ENCODE results near the gene KLHL35. TPM values are rescaled to one million over a fixed set of nuclear protein-coding genes. Genes with fewer than 3 reads are reported as not detected.

KLHL35 gene
- total RNA-seq, 4 donors from 2014 or later = 2.5 TPM; not detected in 3

DNA sequence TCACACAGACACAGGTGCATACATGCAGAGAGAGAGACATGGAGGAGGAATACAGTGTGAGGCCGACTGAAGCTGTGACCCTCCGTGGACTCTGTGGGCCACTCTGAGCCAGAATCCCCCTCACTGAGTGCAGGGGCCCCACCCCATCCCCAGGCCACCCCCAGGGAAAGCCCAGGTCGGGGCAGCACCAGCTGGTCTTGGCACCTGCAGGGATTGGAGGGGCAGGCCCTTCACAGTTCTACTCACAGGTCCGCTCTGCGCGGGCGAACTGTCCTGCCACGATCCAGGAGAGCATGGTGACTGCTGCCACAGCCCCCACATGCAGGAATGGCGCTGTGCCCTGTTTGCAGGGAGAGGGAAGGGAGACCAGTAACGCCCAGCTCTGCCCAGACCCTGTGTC is 16.3 kb upstream of the KLHL35 start:
- TF ChIP-seq, protein P1, sequence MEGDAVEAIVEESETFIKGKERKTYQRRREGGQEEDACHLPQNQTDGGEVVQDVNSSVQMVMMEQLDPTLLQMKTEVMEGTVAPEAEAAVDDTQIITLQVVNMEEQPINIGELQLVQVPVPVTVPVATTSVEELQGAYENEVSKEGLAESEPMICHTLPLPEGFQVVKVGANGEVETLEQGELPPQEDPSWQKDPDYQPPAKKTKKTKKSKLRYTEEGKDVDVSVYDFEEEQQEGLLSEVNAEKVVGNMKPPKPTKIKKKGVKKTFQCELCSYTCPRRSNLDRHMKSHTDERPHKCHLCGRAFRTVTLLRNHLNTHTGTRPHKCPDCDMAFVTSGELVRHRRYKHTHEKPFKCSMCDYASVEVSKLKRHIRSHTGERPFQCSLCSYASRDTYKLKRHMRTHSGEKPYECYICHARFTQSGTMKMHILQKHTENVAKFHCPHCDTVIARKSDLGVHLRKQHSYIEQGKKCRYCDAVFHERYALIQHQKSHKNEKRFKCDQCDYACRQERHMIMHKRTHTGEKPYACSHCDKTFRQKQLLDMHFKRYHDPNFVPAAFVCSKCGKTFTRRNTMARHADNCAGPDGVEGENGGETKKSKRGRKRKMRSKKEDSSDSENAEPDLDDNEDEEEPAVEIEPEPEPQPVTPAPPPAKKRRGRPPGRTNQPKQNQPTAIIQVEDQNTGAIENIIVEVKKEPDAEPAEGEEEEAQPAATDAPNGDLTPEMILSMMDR (IDR thresholded peaks at IDR 0.05) = no peak
- TF ChIP-seq POLR2A (IDR thresholded peaks at IDR 0.05) = no peak
- Histone ChIP-seq H3K4me3 (no peak overlapping the region), H3K27me3 (no peaks in the 10 kb centered on the region), H3K9me3 (no peaks in the 10 kb centered on the region), H3K27ac (no peak overlapping the region), H3K4me1 (no peaks in the 10 kb centered on the region), H3K36me3 (no peaks in the 10 kb centered on the region)
- DNase-seq = no peak
- intact Hi-C loops (cut with DNase I; ENCODE audit: low total_unique reads) = no loop called here

- intact Hi-C loops (cut with DNase I; ENCODE audit: low total_unique reads) = no loop called here
- Histone ChIP-seq H3K27me3 (no peaks in the 10 kb centered on the region), H3K36me3 (no peaks in the 10 kb centered on the region), H3K4me3 (no peak overlapping the region), H3K9me3 (no peaks in the 10 kb centered on the region), H3K4me1 (no peaks in the 10 kb centered on the region), H3K27ac (no peak overlapping the region)
- no peak for DNase-seq
- TF ChIP-seq POLR2A (IDR thresholded peaks at IDR 0.05) = no peak
- TF ChIP-seq, protein P1 (IDR thresholded peaks at IDR 0.05) = no peak
Measured at GRCh38 chr11:75447415-75447814, 14.4 kb upstream of the KLHL35 start.

- peak; percentile 75 to 77 for DNase-seq
- no peaks in the 10 kb centered on the region for H3K36me3 ChIP-seq
- no peak overlapping the region for H3K4me3 ChIP-seq
- no peaks in the 10 kb centered on the region for H3K27me3 ChIP-seq
- H3K27ac ChIP-seq = no peak overlapping the region
- TF ChIP-seq, protein P1 (IDR thresholded peaks at IDR 0.05) = peak; percentile 93 to 99 (median 97)
- TF ChIP-seq POLR2A (IDR thresholded peaks at IDR 0.05) = no peak
- intact Hi-C loops (cut with DNase I; ENCODE audit: low total_unique reads) = loop anchor here (2.0 kb wide), 1 partner anchor 87 kb away; no protein-coding TSS in a partner anchor
- no peaks in the 10 kb centered on the region for H3K4me1 ChIP-seq
- H3K9me3 ChIP-seq = no peaks in the 10 kb centered on the region
Measured at GRCh38 chr11:75445315-75445953, 12.4 kb upstream of the KLHL35 start.

DNA sequence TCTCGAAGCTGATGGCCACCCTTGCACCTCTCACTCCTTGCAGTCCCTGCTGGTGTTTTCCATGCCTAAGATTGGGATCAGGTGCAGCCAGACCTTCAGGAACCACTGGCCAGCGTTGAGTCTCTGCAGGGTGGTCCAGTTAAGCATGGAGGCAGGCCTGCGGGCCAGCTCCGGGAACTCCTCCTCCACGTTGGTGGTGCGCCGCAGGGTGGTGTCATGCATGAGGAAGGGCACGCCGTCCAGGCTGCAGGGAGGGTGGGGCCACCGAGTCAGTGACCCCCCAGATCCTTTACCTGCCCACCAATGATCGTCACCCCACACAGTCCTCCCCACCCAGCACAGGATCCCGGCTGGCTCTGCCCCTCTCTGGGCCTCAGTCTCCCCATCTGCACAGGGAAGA is 10.0 kb upstream of the KLHL35 start:
- intact Hi-C loops (cut with DNase I; ENCODE audit: low total_unique reads) = no loop called here
- H3K27me3 ChIP-seq = no peaks in the 10 kb centered on the region
- no peak overlapping the region for H3K4me3 ChIP-seq
- TF ChIP-seq POLR2A (IDR thresholded peaks at IDR 0.05) = no peak
- TF ChIP-seq, protein P1 (IDR thresholded peaks at IDR 0.05) = no peak
- H3K36me3 ChIP-seq = no peaks in the 10 kb centered on the region
- no peak for DNase-seq
- no peak overlapping the region for H3K27ac ChIP-seq
- no peaks in the 10 kb centered on the region for H3K4me1 ChIP-seq
- no peaks in the 10 kb centered on the region for H3K9me3 ChIP-seq

- no peaks in the 10 kb centered on the region for H3K27me3 ChIP-seq
- no peak for TF ChIP-seq POLR2A (IDR thresholded peaks at IDR 0.05)
- TF ChIP-seq, protein P1 (IDR thresholded peaks at IDR 0.05) = no peak
- no peaks in the 10 kb centered on the region for H3K9me3 ChIP-seq
- no peak overlapping the region for H3K27ac ChIP-seq
- intact Hi-C loops (cut with DNase I; ENCODE audit: low total_unique reads) = no loop called here
- H3K4me1 ChIP-seq = no peaks in the 10 kb centered on the region
- no peak overlapping the region for H3K4me3 ChIP-seq
- DNase-seq = no peak
- no peaks in the 10 kb centered on the region for H3K36me3 ChIP-seq
Measured at GRCh38 chr11:75442161-75442885, 9.3 kb upstream of the KLHL35 start.

All from uterus (tissue), 4 donors.